ENCODE measurements around the gene EHMT1. TPM values are rescaled to one million over a fixed set of nuclear protein-coding genes. Genes with fewer than 3 reads are reported as not detected.

Gene EHMT1
- total RNA-seq, 1 donor from 2014 or later: 68.3 TPM

GRCh38 chr9:137787786-137788505 lies 169.1 kb downstream of the EHMT1 start:
- no peak for DNase-seq

- DNase-seq: no peak
Observed at GRCh38 chr9:137788561-137789294, 169.9 kb downstream of the EHMT1 start.

GRCh38 chr9:137789295-137789895 lies 170.6 kb downstream of the EHMT1 start:
- DNase-seq: no peak

- DNase-seq: no peak
Observed at GRCh38 chr9:137791947-137792346, 173.1 kb downstream of the EHMT1 start.

GRCh38 chr9:137793196-137793841 lies 174.5 kb downstream of the EHMT1 start:
- no peak for DNase-seq

GRCh38 chr9:137795156-137795666 lies 176.4 kb downstream of the EHMT1 start:
- no peak for DNase-seq

- DNase-seq: no peak
Observed at GRCh38 chr9:137797206-137798120, 178.7 kb downstream of the EHMT1 start.

- no peak for DNase-seq
Observed at GRCh38 chr9:137798142-137798541, 179.3 kb downstream of the EHMT1 start.

- DNase-seq: no peak
Observed at GRCh38 chr9:137798901-137799629, 180.3 kb downstream of the EHMT1 start.

GRCh38 chr9:137799630-137799983 lies 180.8 kb downstream of the EHMT1 start:
- no peak for DNase-seq

GRCh38 chr9:137800196-137801022 lies 181.6 kb downstream of the EHMT1 start:
- DNase-seq: no peak

GRCh38 chr9:137801023-137801319 lies 182.2 kb downstream of the EHMT1 start:
- DNase-seq: no peak

- no peak for DNase-seq
Observed at GRCh38 chr9:137802021-137802420, 183.2 kb downstream of the EHMT1 start.

GRCh38 chr9:137802521-137803243 lies 183.9 kb downstream of the EHMT1 start:
- no peak for DNase-seq

- DNase-seq: no peak
Observed at GRCh38 chr9:137804908-137805630, 186.3 kb downstream of the EHMT1 start.

GRCh38 chr9:137807721-137808703 lies 189.2 kb downstream of the EHMT1 start:
- DNase-seq: no peak

GRCh38 chr9:137809040-137809576 lies 190.3 kb downstream of the EHMT1 start:
- DNase-seq: no peak
